HG02678 (cell line): ENCODE data around the gene SFXN1.

Source experiments
- ATAC-seq: cut with Tn5 transposase; IDR thresholded peaks from one replicate; pipeline ENCODE4 v1.9.1; 2021; ENCODE audit warnings: mild to moderate bottlenecking, moderate library complexity; ENCODE audit not compliant: unreplicated experiment

The SFXN1 gene

GRCh38 chr5:175465282-175465681 is 13.1 kb upstream of the SFXN1 start:
- ATAC-seq, result no peak

GRCh38 chr5:175466700-175467318 is 11.6 kb upstream of the SFXN1 start:
- ATAC-seq, result no peak

GRCh38 chr5:175467983-175468690 is 10.2 kb upstream of the SFXN1 start:
- no peak for ATAC-seq

GRCh38 chr5:175468892-175469291 is 9.5 kb upstream of the SFXN1 start:
- ATAC-seq, result no peak

GRCh38 chr5:175469916-175470315 is 8.4 kb upstream of the SFXN1 start:
- ATAC-seq, result no peak

- no peak for ATAC-seq
Measured at GRCh38 chr5:175470781-175471180, 7.6 kb upstream of the SFXN1 start.

GRCh38 chr5:175471196-175471595 is 7.2 kb upstream of the SFXN1 start:
- no peak for ATAC-seq

- ATAC-seq, result no peak
Measured at GRCh38 chr5:175471628-175472027, 6.7 kb upstream of the SFXN1 start.

GRCh38 chr5:175472378-175472777 is 6.0 kb upstream of the SFXN1 start:
- ATAC-seq, result no peak

- ATAC-seq, result no peak
Measured at GRCh38 chr5:175475248-175475647, 3.1 kb upstream of the SFXN1 start.

- ATAC-seq, result no peak
Measured at GRCh38 chr5:175477440-175477839, 920 bp upstream of the SFXN1 start.

- ATAC-seq, result no peak
Measured at GRCh38 chr5:175478008-175478383, 364 bp upstream of the SFXN1 start.

- ATAC-seq, result peak; percentile 3
Measured at GRCh38 chr5:175479125-175479881, 943 bp downstream of the SFXN1 start.

GRCh38 chr5:175483337-175483736 is 5.0 kb downstream of the SFXN1 start:
- no peak for ATAC-seq

- no peak for ATAC-seq
Measured at GRCh38 chr5:175484322-175484721, 6.0 kb downstream of the SFXN1 start.

GRCh38 chr5:175484829-175485228 is 6.5 kb downstream of the SFXN1 start:
- no peak for ATAC-seq

GRCh38 chr5:175485631-175486030 is 7.3 kb downstream of the SFXN1 start:
- no peak for ATAC-seq

GRCh38 chr5:175487514-175488222 is 9.3 kb downstream of the SFXN1 start:
- no peak for ATAC-seq

- no peak for ATAC-seq
Measured at GRCh38 chr5:175489693-175490443, 11.5 kb downstream of the SFXN1 start.

- ATAC-seq, result no peak
Measured at GRCh38 chr5:175491223-175491622, 12.9 kb downstream of the SFXN1 start.

- no peak for ATAC-seq
Measured at GRCh38 chr5:175493260-175493659, 14.9 kb downstream of the SFXN1 start.
